ENCODE measurements around the gene DNAJA3. TPM values are rescaled to one million over a fixed set of nuclear protein-coding genes. Genes with fewer than 3 reads are reported as not detected.

DNAJA3 gene
- total and polyA plus RNA-seq, 2 of the 4 experiments (the other 2 are of a cell fraction): 38.0 to 40.2 TPM

- TF ChIP-seq SMC3 (IDR thresholded peaks at IDR 0.05; ENCODE audit: low read depth, low read length) (no peak), CHD1 (IDR thresholded peaks at IDR 0.05; ENCODE audit: low read depth, low read length) (no peak), CEBPB (IDR thresholded peaks at IDR 0.05; ENCODE audit: low read depth, low read length) (no peak), USF2 (IDR thresholded peaks at IDR 0.05; ENCODE audit: low read depth, low read length) (no peak), RFX5 (IDR thresholded peaks at IDR 0.05; ENCODE audit: low read depth, low read length) (no peak), MXI1 (IDR thresholded peaks at IDR 0.05; ENCODE audit: borderline replicate concordance, low read depth, low read length) (no peak), MAZ (IDR thresholded peaks at IDR 0.05; ENCODE audit: borderline replicate concordance, low read depth, low read length) (no peak), FOS (IDR thresholded peaks at IDR 0.05; ENCODE audit: low read depth, low read length) (no peak), RCOR1 (IDR thresholded peaks at IDR 0.05; ENCODE audit: insufficient replicate concordance, low read length) (no peak), BHLHE40 (IDR thresholded peaks at IDR 0.05; ENCODE audit: low read depth, low read length) (no peak), RAD21 (IDR thresholded peaks at IDR 0.05; ENCODE audit: low read length) (no peak), CTCF (conservative IDR thresholded peaks at IDR 0.05; ENCODE audit: low read depth, low read length) (no peak), ELK1 (IDR thresholded peaks at IDR 0.05; ENCODE audit: borderline replicate concordance, low read depth, low read length) (no peak)
- Histone ChIP-seq H4K20me1 (ENCODE audit: insufficient read depth, low read length) (peaks cover 54% of the 10 kb centered on the region), H4K8ac (ENCODE audit: low read depth in 2 of 2, low read length in 2 of 2) (no peak overlapping the region), H3K56ac (ENCODE audit: extremely low read depth, insufficient read depth, low read length) (no peak overlapping the region), H3K9ac (ENCODE audit: low read depth, low read length) (no peak overlapping the region), H2BK5ac (ENCODE audit: low read depth, low read length, poor library complexity, severe bottlenecking) (no peak overlapping the region), H3K9me3 (ENCODE audit: control insufficient read depth, insufficient read depth, low read length) (no peaks in the 10 kb centered on the region), H3K14ac (replicated peaks; ENCODE audit: low read depth, low read length) (no peak overlapping the region), H4K5ac (ENCODE audit: low read depth, low read length) (no peak overlapping the region), H3K27me3 (ENCODE audit: control insufficient read depth, insufficient read depth, low read length) (no peaks in the 10 kb centered on the region), H3K9me1 (ENCODE audit: insufficient read depth, low read length) (peaks cover 19% of the 10 kb centered on the region), H2BK15ac (ENCODE audit: low read depth, low read length) (no peak overlapping the region; the same call in 2 of the 3 replicates), H2AFZ (replicated peaks; ENCODE audit: low read length, poor library complexity) (no peak overlapping the region), H3K79me1 (ENCODE audit: low read depth in 1 of 2, low read length in 2 of 2) (peaks cover 20 to 58% of the 10 kb centered on the region in 2 experiments), H2BK20ac (ENCODE audit: low read depth, low read length) (no peak overlapping the region), H3K4me2 (ENCODE audit: low read depth, low read length) (no peak overlapping the region), H4K91ac (ENCODE audit: insufficient read depth, low read depth, low read length) (no peak overlapping the region), H3K18ac (ENCODE audit: low read depth, low read length) (no peak overlapping the region), H3K4ac (ENCODE audit: low read depth, low read length) (no peak overlapping the region), H2AK9ac (replicated peaks; ENCODE audit: low read depth, low read length, poor library complexity) (no peak overlapping the region), H3K36me3 (ENCODE audit: control insufficient read depth, insufficient read depth, low read length) (peaks cover 7% of the 10 kb centered on the region), H2AK5ac (ENCODE audit: low read depth, low read length) (peak overlapping the region; percentile 4; the same call in 1 of the 2 replicates), H3K4me3 (ENCODE audit: insufficient read depth, low read depth, low read length) (no peak overlapping the region), H3K4me1 (ENCODE audit: control insufficient read depth, insufficient read depth, low read length) (peaks cover 20% of the 10 kb centered on the region), H3K27ac (ENCODE audit: insufficient read depth, low read length) (no peak overlapping the region), H2BK120ac (ENCODE audit: low read depth, low read length) (no peak overlapping the region), H3K23ac (ENCODE audit: low read depth, low read length) (0 out of 2 replicates have a peak overlapping the region, but pooled peaks have one; percentile 12)
- no TSS peak for BruUV-seq (replicated peaks)
- ChIA-PET POLR2A (ENCODE audit: unreplicated experiment) (no interaction called here), CTCF (interaction anchor here (0.6 kb wide), 1 partner anchor 54 kb away, joined by 3 read pairs; no protein-coding TSS in a partner anchor)
- no peak for DNase-seq
- WGBS, 2 experiments (ENCODE audit: extremely low coverage in 2 of 2, insufficient read length in 1 of 2): 100% methylated on average over 2 of the region's 7 CpGs; no CpG with 5 or more reads in 1 of the 2 experiments
- dilution Hi-C loops (cut with HindIII; ENCODE audit: low sequenced_read_pairs, unreplicated experiment): no loop called here
- intact Hi-C loops (cut with micrococcal nuclease): loop anchor here (10.0 kb wide), 1 partner anchor 130 kb away; no protein-coding TSS in a partner anchor
- in situ Hi-C loops (cut with MboI; ENCODE audit: low sequenced_read_pairs): no loop called here
- no peak for ATAC-seq (ENCODE audit: low read depth)
These were observed 11.3 kb upstream of the DNAJA3 start for GRCh38 chr16:4414187-4414917.
